Measurements from ENCODE around the gene GFPT1.

GRCh38 chr2:69287544-69287943 is 99.5 kb downstream of the GFPT1 start:
- TF ChIP-seq POLR2AphosphoS5 (IDR thresholded peaks at IDR 0.05; ENCODE audit: borderline replicate concordance, low read depth, low read length) = no peak
- no peak for TF ChIP-seq EZH2 (IDR thresholded peaks at IDR 0.05)
- no peak for TF ChIP-seq FOXP2 (optimal IDR thresholded peaks at IDR 0.05; ENCODE audit: control extremely low read depth, extremely low read length, insufficient read depth)
